NCI-H187 treated with DMSO at 0.1 percent for 48 hours (cell line): ENCODE data around the gene ZNF326.
"Not testable (repeated sequence)": the region's sequence is repeated elsewhere in the genome, so short reads cannot be mapped to it uniquely, and the experiment has no call there.

ENCODE experiments used
- DNase-seq: peaks from one replicate; lab custom pipeline; 2025; lab: John Stamatoyannopoulos, UW

Gene ZNF326

GRCh38 chr1:89966656-89967055, 28.3 kb upstream of the ZNF326 start:
- no peak for DNase-seq

GRCh38 chr1:89971600-89971999, 23.3 kb upstream of the ZNF326 start:
- no peak for DNase-seq

GRCh38 chr1:89972024-89972423, 22.9 kb upstream of the ZNF326 start:
- no peak for DNase-seq

GRCh38 chr1:89973471-89974127, 21.3 kb upstream of the ZNF326 start:
- no peak for DNase-seq

GRCh38 chr1:89974256-89974655, 20.7 kb upstream of the ZNF326 start:
- DNase-seq = no peak

GRCh38 chr1:89974696-89975470, 20.0 kb upstream of the ZNF326 start:
- no peak for DNase-seq

GRCh38 chr1:89975540-89976125, 19.3 kb upstream of the ZNF326 start:
- no peak for DNase-seq

GRCh38 chr1:89978755-89979154, 16.2 kb upstream of the ZNF326 start:
- DNase-seq = no peak

GRCh38 chr1:89980605-89981004, 14.3 kb upstream of the ZNF326 start:
- DNase-seq = no peak

- not testable (repeated sequence) for DNase-seq
These were observed 12.1 kb upstream of the ZNF326 start for GRCh38 chr1:89982846-89983245.

GRCh38 chr1:89984564-89985116, 10.3 kb upstream of the ZNF326 start:
- not testable (repeated sequence) for DNase-seq

GRCh38 chr1:89986020-89986419, 8.9 kb upstream of the ZNF326 start:
- no peak for DNase-seq

- peak; percentile 29 for DNase-seq
These were observed 7.6 kb upstream of the ZNF326 start for GRCh38 chr1:89987159-89987819.

GRCh38 chr1:89989099-89989498, 5.8 kb upstream of the ZNF326 start:
- DNase-seq = no peak

- DNase-seq = peak; percentile 31
These were observed 5.1 kb upstream of the ZNF326 start for GRCh38 chr1:89989799-89990198.

- DNase-seq = no peak
These were observed 3.7 kb upstream of the ZNF326 start for GRCh38 chr1:89990976-89991831.

- no peak for DNase-seq
These were observed 1.4 kb upstream of the ZNF326 start for GRCh38 chr1:89993541-89993940.

GRCh38 chr1:89994231-89994804, 592 bp upstream of the ZNF326 start:
- DNase-seq = no peak

- no peak for DNase-seq
These were observed 914 bp downstream of the ZNF326 start for GRCh38 chr1:89995598-89996449.
